ENCODE measurements around the gene RELN.
"Not testable (repeated sequence)": the region's sequence is repeated elsewhere in the genome, so short reads cannot be mapped to it uniquely, and the experiment has no call there.

The RELN gene

GRCh38 chr7:103787041-103787440, 202.4 kb downstream of the RELN start:
- DNase-seq (ENCODE audit: low spot score), result not testable (repeated sequence)

- DNase-seq (ENCODE audit: low spot score), result no peak
Observed at GRCh38 chr7:103784646-103785286, 204.7 kb downstream of the RELN start.

- DNase-seq (ENCODE audit: low spot score), result no peak
Observed at GRCh38 chr7:103781409-103781808, 208.0 kb downstream of the RELN start.

- DNase-seq (ENCODE audit: low spot score), result not testable (repeated sequence)
Observed at GRCh38 chr7:103780561-103780960, 208.9 kb downstream of the RELN start.

GRCh38 chr7:103777440-103777839, 212.0 kb downstream of the RELN start:
- no peak for DNase-seq (ENCODE audit: low spot score)

GRCh38 chr7:103773726-103774125, 215.7 kb downstream of the RELN start:
- DNase-seq (ENCODE audit: low spot score), result no peak

- DNase-seq (ENCODE audit: low spot score), result no peak
Observed at GRCh38 chr7:103772171-103772773, 217.2 kb downstream of the RELN start.

GRCh38 chr7:103771294-103771693, 218.2 kb downstream of the RELN start:
- no peak for DNase-seq (ENCODE audit: low spot score)

GRCh38 chr7:103766660-103767059, 222.8 kb downstream of the RELN start:
- no peak for DNase-seq (ENCODE audit: low spot score)

GRCh38 chr7:103765901-103766300, 223.6 kb downstream of the RELN start:
- DNase-seq (ENCODE audit: low spot score), result no peak

- no peak for DNase-seq (ENCODE audit: low spot score)
Observed at GRCh38 chr7:103764901-103765300, 224.6 kb downstream of the RELN start.

- DNase-seq (ENCODE audit: low spot score), result no peak
Observed at GRCh38 chr7:103762877-103763276, 226.6 kb downstream of the RELN start.

- DNase-seq (ENCODE audit: low spot score), result no peak
Observed at GRCh38 chr7:103762065-103762760, 227.2 kb downstream of the RELN start.

GRCh38 chr7:103752995-103753394, 236.5 kb downstream of the RELN start:
- DNase-seq (ENCODE audit: low spot score), result no peak

GRCh38 chr7:103751311-103751880, 238.1 kb downstream of the RELN start:
- peak; percentile 10 for DNase-seq (ENCODE audit: low spot score)

- DNase-seq (ENCODE audit: low spot score), result no peak
Observed at GRCh38 chr7:103748680-103749079, 240.8 kb downstream of the RELN start.

GRCh38 chr7:103735377-103735776, 254.1 kb downstream of the RELN start:
- DNase-seq (ENCODE audit: low spot score), result no peak

- DNase-seq (ENCODE audit: low spot score), result no peak
Observed at GRCh38 chr7:103731169-103731568, 258.3 kb downstream of the RELN start.

- DNase-seq (ENCODE audit: low spot score), result no peak
Observed at GRCh38 chr7:103729026-103729425, 260.4 kb downstream of the RELN start.

GRCh38 chr7:103727982-103728610, 261.4 kb downstream of the RELN start:
- no peak for DNase-seq (ENCODE audit: low spot score)

GRCh38 chr7:103719070-103719469, 270.4 kb downstream of the RELN start:
- no peak for DNase-seq (ENCODE audit: low spot score)

GRCh38 chr7:103718482-103719061, 270.9 kb downstream of the RELN start:
- no peak for DNase-seq (ENCODE audit: low spot score)

Data from pons (tissue), 1 donor.